Astrocyte of the spinal cord (primary cell): ENCODE data around the gene KRT40.

Experiments used
- DNase-seq: peaks from one replicate; pipeline ENCODE4 v3.0.0; 2011; ENCODE audit warnings: low read depth, low spot score
- H3K4me3 ChIP-seq: 2 replicates; pipeline ENCODE4 v1.5.1; 2011; ENCODE audit warnings: low read depth, mild to moderate bottlenecking, low read length, moderate library complexity
- CTCF ChIP-seq: IDR thresholded peaks from 2 replicates; pipeline ENCODE4 v1.5.1; 2012; ENCODE audit warnings: low read depth, mild to moderate bottlenecking, low read length, inconsistent platforms
- in situ Hi-C: cut with HindIII; loops from 2 replicates; pipeline ENCODE4 v1.10.0; 2017; ENCODE audit warnings: low sequenced_read_pairs

KRT40 gene

DNA sequence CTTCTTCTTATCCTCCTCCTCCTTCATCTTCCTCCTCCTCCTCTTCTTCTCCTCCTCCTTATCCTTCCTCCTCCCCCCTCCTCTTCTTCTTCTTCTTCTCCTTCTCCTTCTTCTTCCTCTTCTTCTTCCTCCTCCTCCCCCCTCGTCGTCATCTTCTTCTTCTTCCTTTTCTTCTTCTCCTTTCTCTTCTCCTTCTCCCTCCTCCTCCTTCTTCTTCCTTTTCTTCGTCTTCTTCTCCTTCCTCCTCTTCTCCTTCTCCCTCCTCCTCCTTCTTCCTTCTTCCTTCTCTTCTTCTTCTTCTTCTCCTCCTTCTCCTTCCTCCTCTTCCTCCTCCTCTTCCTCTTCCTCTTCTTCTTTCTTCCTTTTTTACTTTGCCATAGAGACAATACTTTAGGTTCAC lies 41.6 kb downstream of the KRT40 start:
- no peak for DNase-seq
- in situ Hi-C loops, result no loop called here
- no peak overlapping the region for H3K4me3 ChIP-seq
- no peak for TF ChIP-seq CTCF

DNA sequence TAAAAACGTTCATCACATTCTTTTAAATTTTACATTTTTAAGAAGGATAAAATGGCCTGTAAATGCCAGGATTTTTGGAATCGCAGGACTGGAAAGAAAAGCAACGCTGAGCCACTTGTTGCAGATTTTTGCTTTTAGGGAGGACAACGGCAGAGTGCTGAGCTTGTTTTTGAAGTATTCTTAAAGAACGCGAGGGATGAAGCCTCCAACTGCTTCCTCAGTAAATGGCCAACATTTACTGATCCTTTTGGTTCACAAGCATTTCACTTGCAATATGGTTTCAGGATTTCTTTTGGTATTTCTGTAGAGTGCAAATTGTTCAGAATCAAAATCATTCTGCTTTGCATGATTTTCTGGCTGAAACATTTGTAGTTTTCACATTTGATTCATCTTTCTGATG lies 43.9 kb downstream of the KRT40 start:
- no peak overlapping the region for H3K4me3 ChIP-seq
- in situ Hi-C loops, result no loop called here
- DNase-seq, result no peak
- no peak for TF ChIP-seq CTCF

DNA sequence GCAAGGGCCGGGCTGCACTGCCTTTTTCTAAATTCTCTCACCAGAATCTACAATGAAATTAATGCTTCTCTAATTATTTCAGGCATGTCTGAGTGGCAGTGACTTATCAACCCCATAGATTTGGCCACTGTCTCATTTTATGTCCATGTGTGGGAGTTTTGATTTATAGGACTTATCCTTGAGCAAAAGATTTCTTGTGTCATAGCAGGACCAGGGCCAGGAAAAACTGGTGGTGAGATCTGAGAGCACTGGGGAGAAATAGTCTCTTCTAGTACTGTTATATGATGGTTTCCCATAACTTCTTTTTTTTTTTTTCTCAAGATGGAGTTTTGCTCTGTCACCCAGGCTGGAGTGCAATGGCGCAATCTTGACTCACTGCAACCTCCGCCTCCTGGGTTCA lies 45.1 kb downstream of the KRT40 start:
- no peak overlapping the region for H3K4me3 ChIP-seq
- DNase-seq, result no peak
- no peak for TF ChIP-seq CTCF
- in situ Hi-C loops, result no loop called here

DNA sequence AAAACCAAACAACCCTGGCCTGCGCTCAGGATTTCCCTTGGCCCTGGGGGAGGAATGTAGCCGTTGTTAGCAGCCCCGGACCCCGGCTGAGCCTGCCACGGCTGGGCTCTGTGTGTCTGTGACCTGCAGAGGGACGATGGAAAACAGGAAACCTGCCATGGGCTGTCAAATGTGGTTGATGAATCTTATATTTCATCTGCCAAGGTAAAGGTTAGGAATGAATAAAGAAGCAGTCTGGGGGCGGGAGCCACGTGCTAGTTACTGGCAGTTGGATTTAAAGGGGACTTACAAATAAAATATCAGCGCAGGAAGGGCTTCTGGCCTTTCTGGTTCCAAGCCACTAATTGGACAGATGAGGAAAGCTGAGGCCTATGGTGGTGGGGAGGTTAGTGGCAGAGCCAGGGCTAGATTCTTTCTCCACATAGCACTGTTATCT lies 46.7 kb downstream of the KRT40 start, which contains the start of gene KRT23:
Gene KRT23, minus strand, starts transcription at position 263 of the 436 bp plus-strand sequence. CDS start 1,043 bp downstream, outside the sequence.
- in situ Hi-C loops, result no loop called here
- DNase-seq, result no peak
- no peak within 1 kb of the TSS for H3K4me3 ChIP-seq
- TF ChIP-seq CTCF, result no peak

GRCh38 chr17:40936976-40937375 lies 47.1 kb downstream of the KRT40 start:
- in situ Hi-C loops, result no loop called here
- no peak overlapping the region for H3K4me3 ChIP-seq

GRCh38 chr17:40936437-40936971 lies 47.6 kb downstream of the KRT40 start:
- no peak for DNase-seq
- in situ Hi-C loops, result no loop called here

More at GRCh38 chr17:40936976-40937375, 47.1 kb downstream of the KRT40 start:
- TF ChIP-seq CTCF, result no peak
- DNase-seq, result no peak

More at GRCh38 chr17:40936437-40936971, 47.6 kb downstream of the KRT40 start:
- TF ChIP-seq CTCF, result no peak
- no peak overlapping the region for H3K4me3 ChIP-seq
